HuH-7.5 (cell line): Measurements from ENCODE around the gene CMTM8.
A peak's percentile ranks its signal among the peaks of the same experiment; 100 is the strongest.

Source experiments
- DNase-seq: peaks from one replicate; pipeline ENCODE4 v3.0.0; 2011; ENCODE audit warnings: low spot score

CMTM8 gene

DNA sequence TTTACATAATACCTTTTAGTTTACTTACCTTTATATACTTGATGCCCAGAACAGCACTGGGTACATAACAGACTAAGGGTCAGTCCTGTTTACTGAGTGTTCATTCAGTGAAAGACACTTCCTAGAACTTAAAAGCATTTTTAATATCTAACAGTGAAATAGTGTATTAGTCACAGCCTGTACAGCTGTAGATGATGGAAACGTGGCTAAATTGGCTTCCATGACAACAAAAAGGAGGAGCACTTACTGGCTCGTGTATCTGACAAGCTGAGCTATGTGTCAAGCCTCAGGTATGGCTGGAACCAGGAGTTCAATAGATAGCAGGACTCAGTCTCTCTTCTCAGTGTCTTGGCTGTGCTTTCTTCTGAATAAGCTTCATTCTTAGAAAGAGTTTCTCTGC, 40.2 kb downstream of the CMTM8 start:
- no peak for DNase-seq

DNA sequence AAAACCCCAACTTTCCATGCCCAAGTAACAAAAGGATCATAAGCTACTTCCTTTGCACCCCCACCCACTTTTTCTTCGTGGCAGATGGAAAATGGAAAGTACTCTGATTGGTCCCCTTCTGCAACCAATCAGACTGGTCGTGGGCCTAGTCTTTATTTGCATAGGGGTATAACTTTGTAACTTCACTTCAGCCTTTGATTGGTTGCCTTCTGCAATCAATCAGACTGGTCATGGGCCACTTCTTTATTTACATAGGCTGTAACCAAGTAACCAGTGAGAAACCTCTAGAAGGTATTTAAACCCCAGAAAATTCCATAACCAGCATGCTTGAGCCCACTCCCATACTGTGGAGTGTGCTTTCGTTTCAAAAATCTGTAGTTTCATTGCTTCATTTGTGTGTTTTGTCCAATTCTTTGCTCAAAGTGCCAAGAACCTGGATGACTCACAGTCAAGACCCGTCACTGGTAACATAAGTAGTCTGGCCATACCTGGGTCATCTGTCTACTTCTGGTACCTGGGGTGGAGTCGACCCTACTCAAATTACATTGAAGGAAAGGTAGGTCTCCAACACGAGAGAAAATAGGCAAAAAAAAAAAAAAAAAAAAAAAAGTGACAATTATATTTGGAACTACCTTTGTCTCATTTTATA, 41.9 kb downstream of the CMTM8 start:
- DNase-seq = no peak

DNA sequence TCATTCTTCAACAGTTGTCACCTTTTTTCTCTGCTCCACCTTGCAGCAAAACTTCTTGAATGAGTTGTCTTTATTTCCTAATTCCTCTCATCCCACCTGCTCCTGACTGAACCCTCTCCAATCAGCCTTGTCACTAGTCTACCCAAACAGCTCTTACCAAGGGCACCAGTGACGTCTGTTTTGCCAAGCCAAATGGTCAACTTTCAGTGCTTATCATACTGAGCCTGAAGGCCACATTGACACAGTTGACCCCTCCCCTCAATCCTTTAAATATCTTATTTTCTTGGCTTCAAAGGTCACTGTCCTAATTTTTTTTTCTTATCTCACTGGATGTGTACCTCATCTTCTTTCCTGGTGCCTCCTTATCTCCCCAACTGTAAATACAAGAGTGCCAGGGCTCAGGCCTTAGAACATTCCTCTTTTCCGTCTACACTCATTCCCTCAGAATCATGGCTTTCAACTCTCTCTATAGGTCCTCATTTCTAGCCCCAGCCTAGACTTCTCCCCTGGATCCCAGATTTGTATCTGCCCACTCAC, 43.2 kb downstream of the CMTM8 start:
- no peak for DNase-seq

DNA sequence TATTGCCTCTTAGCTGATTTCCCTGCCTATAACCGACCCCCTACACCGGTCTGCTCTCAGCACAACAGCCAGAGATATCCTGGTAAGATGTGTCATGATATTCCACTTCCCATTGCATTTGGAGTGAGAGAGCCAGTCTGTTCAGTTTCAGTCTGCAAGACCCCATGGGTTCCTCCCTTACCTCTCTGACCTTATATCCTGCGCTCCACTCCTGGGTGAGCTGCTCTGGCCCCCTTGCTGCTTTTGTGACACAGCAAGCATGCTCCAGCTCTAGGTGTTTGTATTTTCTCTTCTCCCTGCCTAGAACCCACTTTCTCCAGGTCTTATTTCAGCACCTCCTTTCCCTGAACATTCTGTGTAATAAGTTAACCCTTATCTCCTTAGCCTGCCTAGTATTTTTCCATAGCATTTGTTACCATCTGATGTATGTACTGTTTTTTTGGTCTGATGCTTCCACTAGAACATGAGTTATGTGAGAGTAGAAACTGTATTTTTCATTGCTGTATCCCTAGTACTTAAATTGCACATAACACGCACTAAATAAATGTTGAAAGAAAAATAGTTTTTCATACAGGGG, 44.2 kb downstream of the CMTM8 start:
- no peak for DNase-seq

DNA sequence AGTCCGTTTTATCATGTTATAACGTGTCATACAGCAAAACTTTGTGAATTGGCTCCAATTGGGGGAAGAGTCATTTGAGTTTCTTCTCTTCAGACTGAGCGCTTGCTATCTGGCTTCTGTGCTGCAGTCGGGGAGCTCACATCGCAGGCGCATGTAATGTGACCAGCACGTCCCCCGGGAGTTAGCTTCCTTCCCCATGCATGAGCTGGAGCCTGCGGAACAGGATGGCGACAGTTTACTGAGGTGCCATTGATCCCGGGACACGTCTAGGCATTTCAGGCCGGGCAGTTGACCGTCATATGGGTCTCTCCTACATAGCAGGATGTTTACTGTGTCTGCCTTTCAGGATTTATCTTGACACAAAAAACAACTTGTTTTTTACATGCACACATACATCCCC, 44.8 kb downstream of the CMTM8 start:
- no peak for DNase-seq

GRCh38 chr3:32284443-32285212, 46.1 kb downstream of the CMTM8 start:
- no peak for DNase-seq

DNA sequence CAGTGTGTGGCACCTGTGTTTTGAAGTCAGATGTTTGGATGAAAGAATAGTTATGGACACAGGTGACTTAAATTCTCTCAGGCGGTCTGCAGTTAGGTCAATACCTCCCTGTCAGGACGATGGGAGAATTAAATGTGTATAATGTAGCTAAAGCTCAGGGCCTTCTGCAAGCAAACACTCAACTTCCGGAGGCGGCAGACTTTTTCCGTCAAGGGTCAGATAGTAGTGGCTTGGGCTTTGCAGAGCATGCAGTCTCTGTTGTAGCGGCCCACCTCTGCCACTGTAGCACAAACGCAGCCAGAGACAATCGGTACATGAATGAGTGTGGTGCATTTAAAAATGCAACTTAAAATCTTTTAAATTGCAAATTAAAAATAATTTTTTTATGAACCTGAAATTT, 47.4 kb downstream of the CMTM8 start:
- DNase-seq = no peak

- DNase-seq = no peak
These were observed 50.3 kb downstream of the CMTM8 start for GRCh38 chr3:32288819-32289218.

GRCh38 chr3:32290619-32291018, 52.1 kb downstream of the CMTM8 start:
- DNase-seq = no peak

DNA sequence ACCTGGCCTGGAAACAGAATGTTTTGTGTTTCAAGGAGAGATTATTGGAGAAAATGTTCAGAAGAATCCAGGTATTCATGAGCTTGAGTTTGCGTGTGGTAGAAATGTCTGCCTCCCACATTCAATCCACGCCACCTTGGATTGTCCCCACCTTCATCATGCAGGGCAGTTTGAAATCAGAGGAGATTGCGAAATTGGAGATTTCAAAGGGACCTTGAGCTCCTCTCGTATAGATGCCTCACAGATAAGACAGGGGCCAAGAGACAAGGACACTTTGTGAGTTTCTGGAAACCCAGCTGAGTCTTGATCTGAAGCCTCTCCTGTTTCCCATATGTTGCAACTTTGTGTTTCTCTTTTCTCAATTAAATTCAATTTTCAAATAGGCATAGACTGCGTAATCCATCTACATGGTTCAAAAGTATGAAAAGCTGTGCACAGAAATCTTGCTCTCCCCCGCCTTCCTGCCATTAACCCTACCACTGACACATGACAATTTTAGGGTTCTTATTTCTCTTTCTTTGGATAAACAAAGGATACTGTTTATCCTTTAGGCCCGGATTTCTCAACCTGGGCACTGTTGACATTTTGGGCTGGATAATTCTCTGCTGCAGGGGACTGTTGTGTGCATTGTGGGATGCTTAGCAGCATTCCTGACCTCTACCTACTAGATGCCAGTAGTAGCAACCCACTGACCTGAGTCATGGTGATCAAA, 53.8 kb downstream of the CMTM8 start:
- no peak for DNase-seq

DNA sequence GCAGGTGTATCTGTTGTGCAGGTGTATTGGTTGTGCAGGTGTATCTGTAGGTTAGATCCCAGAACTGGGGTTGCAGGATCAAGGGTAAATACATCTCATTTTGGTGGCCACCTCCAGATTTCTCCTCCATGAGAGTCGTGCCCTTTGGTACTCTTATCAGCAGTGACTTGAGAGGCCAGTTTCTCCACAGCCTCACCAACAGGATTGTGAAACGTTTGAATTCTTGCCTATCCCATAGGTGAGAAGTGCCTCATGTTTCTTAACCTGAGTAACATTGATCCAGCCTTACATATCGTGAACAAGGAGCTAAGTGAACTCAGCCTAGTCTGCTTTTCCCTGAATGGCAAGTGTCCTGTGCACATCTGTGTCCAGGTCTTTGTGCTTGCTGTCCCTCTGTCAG, 55.4 kb downstream of the CMTM8 start:
- no peak for DNase-seq

GRCh38 chr3:32296251-32297204, 58.0 kb downstream of the CMTM8 start:
- peak; percentile 63 for DNase-seq

DNA sequence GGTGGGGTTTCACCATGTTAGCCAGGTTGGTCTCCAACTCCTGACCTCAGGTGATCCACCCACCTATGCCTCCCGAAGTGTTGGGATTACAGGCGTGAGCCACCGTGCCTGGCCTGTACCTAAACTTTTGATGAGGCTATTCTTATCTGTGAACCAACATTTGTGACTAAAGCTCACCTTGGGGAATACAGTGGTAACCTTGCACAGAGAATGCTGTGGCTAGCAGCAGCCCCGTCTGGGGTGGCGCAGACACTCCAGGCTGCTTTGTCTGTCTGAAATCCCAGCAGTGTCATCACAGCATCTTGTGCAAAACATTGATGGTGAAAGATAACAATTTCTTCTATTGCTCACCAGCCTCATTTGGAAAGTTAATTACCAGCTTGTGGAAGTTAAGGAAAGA, 58.9 kb downstream of the CMTM8 start:
- DNase-seq = no peak

DNA sequence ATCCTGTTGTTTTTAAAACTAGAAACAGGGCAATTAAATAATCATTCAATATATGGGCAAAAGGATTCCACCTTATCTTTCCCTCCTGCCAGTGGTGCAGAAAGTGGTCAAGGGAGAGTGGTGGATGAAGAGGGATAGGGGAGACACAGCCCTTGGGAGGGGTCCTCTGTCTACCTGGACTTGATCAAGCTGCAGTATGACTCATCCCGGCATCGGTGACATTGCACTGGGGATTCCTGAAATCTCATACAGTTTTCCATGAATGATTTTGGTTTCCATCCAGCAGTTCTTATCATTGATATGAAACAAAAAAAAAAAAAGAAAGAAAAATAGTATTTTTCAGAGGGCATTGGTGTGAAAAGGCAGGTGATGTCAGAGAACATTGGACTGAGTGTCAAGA, 62.9 kb downstream of the CMTM8 start:
- DNase-seq = no peak

GRCh38 chr3:32302601-32303398, 64.3 kb downstream of the CMTM8 start:
- DNase-seq = no peak

- no peak for DNase-seq
These were observed 64.9 kb downstream of the CMTM8 start for GRCh38 chr3:32303399-32303747.

DNA sequence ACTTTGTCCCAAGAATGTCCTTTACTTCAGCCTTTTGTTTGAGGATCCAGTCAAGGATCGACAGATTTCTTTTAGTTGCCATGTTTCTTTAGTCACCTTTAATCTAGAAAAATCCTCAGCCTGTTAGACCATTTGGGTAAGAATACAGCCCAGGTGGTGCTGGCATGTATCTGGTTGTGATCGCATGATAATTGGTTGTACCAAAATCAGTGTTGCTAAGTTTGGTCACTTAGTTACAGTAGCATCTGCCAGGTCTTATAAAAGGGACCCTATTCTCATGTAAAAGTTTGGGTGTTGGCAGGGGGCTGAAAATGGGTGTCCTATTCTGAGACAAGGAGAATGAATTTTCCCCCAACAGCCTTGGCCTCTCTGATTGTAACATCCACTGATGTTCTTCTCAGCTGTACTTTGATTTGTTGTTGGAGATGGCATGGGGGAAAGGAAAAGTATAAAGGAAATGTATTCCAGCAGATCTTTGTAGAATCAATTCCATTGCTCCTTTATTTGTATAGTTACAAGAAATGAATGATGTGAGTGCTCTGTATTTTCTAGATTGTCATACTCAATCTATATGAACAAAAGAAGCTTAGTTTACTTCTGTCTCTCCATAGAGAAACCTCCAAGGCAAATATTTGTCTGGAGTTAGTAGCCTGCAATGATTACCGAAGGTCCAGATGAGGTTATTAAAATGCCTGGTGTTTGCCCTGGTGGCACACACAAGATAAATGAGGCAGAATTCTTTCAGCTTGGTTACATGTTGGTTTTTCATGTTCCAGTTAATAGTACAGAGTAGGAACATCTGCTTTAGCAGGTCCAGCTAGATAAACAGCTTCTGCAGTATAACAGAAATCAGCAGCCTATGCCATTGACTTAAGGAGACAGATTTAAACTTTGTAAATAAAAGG, 65.7 kb downstream of the CMTM8 start:
- peak; percentile 30 for DNase-seq

- DNase-seq = no peak
These were observed 66.9 kb downstream of the CMTM8 start for GRCh38 chr3:32305361-32305876.

DNA sequence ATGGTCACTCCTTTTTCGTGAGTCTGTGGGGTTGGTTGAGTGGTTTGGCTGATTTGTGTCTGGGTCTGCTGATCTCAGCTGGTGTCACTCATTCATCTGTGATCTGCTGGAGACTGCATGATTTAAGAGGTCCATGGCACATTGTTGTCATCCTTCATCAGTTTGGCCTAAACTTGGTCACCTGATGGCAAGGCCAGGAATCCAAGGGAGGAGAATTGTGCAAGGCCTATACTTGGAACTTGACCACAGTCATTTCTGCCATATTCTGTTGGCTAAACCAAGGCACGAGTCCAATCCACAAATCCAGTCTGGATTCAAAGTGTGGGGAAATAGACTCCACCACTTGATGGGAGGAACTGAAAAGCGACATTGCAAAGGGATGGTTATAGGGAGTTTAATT, 67.6 kb downstream of the CMTM8 start:
- DNase-seq = no peak
